Hepatocyte (in vitro differentiated cells): ENCODE measurements around the gene ZNG1A.
"Not testable (repeated sequence)": the region's sequence is repeated elsewhere in the genome, so short reads cannot be mapped to it uniquely, and the experiment has no call there.

Experiments
- CTCF ChIP-seq: fragments of 200-600 bp; sonication (generic); IDR thresholded peaks from 2 replicates; pipeline ENCODE4 v1.5.1; 2016; ENCODE audit warnings: antibody characterized with exemption, mild to moderate bottlenecking; ENCODE audit not compliant: poor library complexity
- EZH2phosphoT487 ChIP-seq: fragments of 200-600 bp; sonication (generic); IDR thresholded peaks from one replicate; pipeline ENCODE4 v1.6.1; 2018; ENCODE audit warnings: antibody characterized with exemption, mild to moderate bottlenecking, low read depth, moderate library complexity; ENCODE audit not compliant: unreplicated experiment, severe bottlenecking

GRCh38 chr9:78333-78732 is 100.5 kb downstream of the ZNG1A start:
- not testable (repeated sequence) for TF ChIP-seq CTCF, EZH2phosphoT487
